ENCODE measurements around the gene AHNAK.

DNA sequence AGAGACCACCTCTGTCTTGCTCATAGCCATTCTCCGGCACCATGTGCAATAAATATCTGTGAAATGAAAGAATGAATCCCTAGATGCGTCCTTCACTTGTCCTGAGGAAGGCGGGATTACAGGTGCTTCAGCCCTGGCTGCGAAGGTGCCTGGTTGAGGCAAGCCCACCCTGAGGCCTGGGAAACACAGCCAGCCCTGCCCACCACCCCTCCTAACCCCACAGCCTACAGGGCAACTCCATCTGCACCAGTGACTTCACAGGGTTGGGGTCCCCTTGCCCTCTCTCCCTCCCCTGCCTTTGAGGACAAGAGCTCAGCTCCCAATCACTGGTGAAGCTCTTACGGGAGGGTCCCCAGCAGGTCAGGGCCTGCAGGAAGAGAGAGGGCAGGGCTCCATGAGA lies 145.2 kb downstream of the AHNAK start:
- TF ChIP-seq, protein P1, sequence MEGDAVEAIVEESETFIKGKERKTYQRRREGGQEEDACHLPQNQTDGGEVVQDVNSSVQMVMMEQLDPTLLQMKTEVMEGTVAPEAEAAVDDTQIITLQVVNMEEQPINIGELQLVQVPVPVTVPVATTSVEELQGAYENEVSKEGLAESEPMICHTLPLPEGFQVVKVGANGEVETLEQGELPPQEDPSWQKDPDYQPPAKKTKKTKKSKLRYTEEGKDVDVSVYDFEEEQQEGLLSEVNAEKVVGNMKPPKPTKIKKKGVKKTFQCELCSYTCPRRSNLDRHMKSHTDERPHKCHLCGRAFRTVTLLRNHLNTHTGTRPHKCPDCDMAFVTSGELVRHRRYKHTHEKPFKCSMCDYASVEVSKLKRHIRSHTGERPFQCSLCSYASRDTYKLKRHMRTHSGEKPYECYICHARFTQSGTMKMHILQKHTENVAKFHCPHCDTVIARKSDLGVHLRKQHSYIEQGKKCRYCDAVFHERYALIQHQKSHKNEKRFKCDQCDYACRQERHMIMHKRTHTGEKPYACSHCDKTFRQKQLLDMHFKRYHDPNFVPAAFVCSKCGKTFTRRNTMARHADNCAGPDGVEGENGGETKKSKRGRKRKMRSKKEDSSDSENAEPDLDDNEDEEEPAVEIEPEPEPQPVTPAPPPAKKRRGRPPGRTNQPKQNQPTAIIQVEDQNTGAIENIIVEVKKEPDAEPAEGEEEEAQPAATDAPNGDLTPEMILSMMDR (IDR thresholded peaks at IDR 0.05) = no peak
- TF ChIP-seq POLR2AphosphoS5 (IDR thresholded peaks at IDR 0.05) = no peak
- no peak for TF ChIP-seq POLR2A (IDR thresholded peaks at IDR 0.05)
- no peak for TF ChIP-seq EP300 (IDR thresholded peaks at IDR 0.05)

Data from gastroesophageal sphincter (tissue), 3 donors.